SU-DHL-6 (cell line): ENCODE results near the gene RFX4.

Experiments
- EZH2phosphoT487 ChIP-seq: fragments of 200-600 bp; sonication (generic), shearing (Covaris generic); conservative IDR thresholded peaks from 2 replicates; pipeline ENCODE4 v1.6.1; 2018; ENCODE audit warnings: mild to moderate bottlenecking, antibody characterized with exemption, low read length, moderate library complexity, mixed read lengths
- TF ChIP-seq, protein P1 (sequence below): fragments of 200-600 bp; sonication (generic); IDR thresholded peaks from one replicate; pipeline ENCODE4 v1.5.1; 2017; ENCODE audit warnings: antibody characterized with exemption, mild to moderate bottlenecking, low read length, moderate library complexity; ENCODE audit not compliant: insufficient read depth, poor library complexity, severe bottlenecking

DNA sequence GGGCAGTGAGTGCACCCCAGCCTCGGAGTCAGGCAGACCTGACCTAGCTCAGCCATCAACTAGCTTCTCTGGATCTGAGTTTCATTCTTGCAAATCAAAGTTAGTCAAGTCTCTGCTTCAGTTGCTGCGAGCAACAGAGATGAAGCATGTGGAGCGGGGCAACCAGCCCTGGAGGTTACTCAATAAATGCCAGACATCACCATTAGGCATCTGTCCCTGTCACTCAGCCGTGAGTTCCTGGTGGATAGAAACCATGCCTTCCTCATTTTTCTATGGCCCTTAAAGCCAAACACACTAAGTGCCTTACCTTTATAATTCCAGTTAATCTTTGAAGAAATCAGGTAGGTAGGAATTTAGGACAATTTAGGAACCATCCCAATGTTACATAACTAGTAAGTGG, 19.3 kb downstream of the RFX4 start:
- TF ChIP-seq, protein P1, sequence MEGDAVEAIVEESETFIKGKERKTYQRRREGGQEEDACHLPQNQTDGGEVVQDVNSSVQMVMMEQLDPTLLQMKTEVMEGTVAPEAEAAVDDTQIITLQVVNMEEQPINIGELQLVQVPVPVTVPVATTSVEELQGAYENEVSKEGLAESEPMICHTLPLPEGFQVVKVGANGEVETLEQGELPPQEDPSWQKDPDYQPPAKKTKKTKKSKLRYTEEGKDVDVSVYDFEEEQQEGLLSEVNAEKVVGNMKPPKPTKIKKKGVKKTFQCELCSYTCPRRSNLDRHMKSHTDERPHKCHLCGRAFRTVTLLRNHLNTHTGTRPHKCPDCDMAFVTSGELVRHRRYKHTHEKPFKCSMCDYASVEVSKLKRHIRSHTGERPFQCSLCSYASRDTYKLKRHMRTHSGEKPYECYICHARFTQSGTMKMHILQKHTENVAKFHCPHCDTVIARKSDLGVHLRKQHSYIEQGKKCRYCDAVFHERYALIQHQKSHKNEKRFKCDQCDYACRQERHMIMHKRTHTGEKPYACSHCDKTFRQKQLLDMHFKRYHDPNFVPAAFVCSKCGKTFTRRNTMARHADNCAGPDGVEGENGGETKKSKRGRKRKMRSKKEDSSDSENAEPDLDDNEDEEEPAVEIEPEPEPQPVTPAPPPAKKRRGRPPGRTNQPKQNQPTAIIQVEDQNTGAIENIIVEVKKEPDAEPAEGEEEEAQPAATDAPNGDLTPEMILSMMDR: no peak
- no peak for TF ChIP-seq EZH2phosphoT487
